Inflammatory macrophage treated with lipopolysaccharide for 1 hour (primary cell): ENCODE results near the gene GNB1L.
"Not testable (repeated sequence)": the region's sequence is repeated elsewhere in the genome, so short reads cannot be mapped to it uniquely, and the experiment has no call there.

Source experiments
- DNase-seq, 2 donors: peaks; one replicate each; pipeline ENCODE4 v3.0.0-alpha.2; 2020 to 2022

The GNB1L gene

DNA sequence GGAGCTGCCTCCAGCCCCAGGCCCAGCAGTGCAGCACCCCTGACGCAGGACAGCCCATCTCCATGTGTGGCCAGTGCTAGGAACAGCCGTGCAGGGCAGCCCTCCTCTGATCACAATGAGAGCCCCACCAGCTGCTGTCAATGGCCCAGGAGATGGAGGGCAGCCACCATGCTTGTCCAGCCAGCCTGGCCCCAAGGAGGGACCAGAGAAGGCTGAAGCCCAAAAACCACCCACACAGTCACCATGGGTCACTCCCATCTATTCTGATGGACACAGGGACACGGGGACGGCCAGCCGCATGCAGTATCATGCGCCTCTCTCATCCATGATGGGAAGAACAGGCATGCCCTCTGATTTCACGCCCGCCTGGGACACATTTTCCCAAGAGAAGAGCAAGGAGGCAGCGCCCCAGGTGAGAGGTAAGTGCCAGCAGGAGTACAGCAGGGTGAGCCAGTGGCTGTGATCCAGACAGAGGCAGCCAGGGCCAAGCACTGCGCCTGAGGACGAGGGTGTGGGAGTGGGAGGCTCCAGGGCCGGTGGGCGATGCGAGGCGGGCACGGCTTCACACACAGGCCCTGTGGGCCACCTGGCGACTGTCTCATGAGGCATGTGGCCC lies 33.6 kb upstream of the GNB1L start:
- no peak for DNase-seq

DNA sequence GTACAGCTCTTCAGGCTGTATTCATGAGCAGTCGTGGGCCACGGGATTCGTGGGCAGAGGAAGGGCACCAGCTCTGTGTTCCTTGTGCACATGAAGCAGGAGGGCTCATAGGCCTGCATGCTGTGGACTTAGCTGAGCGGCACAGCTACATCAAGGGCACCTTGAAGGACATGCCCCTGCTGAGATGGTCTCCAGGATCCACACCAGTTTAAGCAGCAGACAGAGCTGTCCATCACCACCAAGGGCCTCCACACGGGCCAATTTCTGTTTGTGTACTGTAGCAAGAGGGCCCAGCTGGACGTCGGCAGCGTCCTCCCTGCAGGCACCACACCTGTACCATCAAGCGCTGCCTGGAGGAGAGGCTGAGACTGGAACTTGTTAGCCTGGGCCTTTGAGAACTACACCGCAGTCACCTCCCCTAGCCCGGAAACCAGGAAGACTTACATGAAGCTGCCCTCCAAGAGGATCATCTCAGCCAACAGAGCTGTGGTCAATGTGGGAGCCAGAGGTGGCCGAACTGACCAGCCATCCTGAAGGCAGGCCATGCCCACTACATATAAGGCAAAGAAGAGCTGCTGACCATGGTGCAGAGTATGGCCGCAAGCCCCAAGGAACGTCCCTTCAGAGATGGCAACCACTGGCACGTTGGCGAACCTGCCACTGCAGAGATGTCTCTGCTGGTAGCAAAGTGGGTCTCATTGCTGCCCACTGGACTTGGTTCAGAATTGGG lies 32.7 kb upstream of the GNB1L start:
- no peak for DNase-seq

DNA sequence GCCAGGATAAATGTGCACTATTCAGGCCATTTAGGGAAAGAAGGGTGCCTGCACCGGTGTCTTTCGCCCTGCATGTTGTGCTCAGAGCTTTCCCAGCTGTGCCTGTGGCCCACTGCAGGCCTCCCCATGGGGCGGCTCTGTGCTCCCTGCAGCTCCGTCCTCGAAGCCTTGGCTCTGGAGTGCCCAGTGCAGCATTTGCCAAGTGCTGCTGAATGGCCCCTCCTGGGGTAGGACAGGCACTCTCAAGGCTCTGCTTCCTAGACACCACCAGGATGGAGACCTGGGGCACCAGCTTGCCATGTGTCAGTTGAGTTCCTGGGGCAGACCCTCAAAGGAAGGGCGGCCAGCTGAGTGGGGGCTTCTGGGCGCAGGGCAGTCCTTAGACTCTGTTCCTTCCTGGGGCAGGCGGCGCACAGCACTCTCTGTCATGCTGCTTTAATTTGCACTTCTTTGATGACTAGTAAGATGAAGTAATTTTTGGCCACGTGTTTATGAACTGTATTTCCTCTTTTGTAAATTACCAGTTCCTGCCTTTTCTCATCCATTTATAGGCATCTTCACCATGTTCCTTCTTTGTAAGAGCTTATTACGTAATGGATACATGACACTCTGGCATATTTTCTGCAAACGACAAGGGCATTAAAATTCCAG lies 32.1 kb upstream of the GNB1L start:
- DNase-seq = peak; percentile 94 to 95

DNA sequence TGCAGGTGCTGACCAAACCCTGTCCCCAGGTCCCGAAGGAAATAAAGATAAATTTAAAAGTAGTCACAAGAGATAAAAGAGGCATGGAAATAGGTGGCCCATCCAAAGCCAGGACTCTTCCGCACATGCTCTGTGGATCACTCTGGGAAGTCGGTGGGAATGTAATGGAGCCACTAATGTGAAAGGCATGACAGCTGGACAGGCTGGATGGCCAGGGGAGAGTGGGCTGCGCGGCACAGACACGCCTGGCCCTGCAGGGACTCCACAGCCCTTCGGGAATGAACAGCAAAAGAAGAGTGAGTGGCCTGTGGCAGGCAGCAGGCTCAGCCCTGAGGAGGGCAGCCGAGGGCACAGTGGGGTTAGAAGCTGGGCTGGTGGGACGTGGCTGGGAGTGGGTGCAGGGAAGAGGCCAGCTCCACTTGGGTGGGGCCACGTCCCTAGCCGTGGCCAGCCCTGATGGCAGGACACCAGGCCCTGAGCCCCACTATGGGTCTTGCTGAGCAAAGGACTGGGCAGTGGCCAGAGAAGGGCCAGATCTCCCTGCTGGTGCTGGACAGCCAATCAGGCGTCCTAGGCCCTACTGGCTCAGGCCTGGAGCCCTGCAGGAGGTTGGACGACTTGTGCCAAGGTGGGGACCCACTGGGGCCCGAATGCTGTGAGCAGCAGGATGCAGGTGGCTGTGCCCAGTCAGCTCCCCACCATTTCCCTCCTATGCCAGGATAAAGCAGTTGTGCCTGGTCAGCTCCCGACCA lies 31.3 kb upstream of the GNB1L start:
- no peak for DNase-seq

DNA sequence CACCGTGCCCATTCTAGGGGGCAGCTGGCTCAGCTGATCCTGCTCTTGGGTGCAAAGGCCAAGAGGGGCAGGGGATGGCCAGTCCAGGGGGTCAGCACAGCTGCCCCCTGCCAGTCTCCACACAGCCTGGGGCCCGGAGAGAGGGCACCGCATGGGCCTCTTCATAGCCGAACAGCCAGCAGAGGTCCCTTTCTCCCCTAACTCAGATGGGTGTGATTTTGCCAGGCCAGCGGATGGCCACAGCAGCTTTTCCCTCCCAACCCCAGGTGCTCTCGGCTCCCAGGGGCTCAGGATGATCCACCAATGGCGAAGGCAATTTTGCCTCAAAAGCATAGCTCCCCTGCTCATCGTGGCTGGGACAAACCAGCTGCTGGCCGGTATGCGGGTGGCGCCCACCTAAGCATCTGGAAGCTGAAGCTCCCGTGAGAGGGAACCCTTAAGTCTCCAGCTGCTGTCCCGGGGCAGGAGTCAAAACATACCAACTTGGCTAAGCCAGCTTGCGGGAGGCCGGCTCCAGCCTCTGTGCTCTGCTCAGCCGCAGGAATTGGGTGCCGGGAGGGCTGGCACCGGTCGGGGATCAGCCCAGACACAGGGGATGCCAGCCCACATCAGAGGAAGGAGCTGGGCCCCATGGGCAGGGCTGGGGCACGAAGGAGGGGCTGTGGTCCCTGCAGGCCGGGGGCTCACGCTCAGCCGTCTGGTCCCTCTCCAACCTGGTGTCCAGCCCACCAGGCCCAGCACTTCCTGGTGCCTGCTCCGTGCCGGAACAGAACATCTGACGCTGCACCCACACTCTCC lies 30.5 kb upstream of the GNB1L start:
- DNase-seq = no peak

DNA sequence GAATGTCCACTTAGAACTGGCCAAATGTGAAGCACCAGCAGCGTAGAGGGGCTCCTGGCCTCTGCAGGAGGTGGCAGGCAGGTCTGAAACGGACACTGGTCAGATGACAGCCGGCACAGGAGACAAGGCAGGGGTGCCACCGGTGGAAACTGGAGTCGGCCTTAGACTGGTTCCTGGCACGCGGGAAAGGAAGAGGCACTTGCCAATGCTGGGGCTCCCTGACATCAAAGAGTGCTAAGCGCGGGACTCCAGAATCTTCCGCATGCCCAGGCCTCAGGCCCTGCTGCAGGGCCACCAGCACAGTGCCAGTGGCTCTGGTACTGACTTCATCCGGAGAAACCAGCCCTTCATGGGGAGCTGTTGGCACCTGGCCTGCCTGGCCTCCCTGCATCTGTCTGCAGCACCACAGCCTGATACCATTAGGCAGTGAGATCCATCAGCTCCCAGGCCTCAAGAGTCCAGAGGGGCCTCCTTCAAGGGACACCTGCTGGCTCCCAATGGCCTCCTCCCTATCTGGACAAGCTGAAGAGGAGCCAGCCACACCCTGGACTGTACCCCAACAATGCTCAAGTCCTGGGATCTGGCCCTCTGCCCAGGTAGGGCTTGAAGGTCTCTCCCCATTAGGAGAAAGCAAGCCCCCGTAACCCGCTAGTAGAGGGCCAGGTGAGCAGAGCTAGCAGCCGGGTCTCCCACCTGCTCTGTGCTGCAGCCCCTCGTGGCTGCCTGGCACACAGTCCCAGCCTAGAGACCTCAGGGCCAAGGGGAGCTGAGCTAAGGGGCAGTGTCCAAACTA lies 29.7 kb upstream of the GNB1L start:
- no peak for DNase-seq

DNA sequence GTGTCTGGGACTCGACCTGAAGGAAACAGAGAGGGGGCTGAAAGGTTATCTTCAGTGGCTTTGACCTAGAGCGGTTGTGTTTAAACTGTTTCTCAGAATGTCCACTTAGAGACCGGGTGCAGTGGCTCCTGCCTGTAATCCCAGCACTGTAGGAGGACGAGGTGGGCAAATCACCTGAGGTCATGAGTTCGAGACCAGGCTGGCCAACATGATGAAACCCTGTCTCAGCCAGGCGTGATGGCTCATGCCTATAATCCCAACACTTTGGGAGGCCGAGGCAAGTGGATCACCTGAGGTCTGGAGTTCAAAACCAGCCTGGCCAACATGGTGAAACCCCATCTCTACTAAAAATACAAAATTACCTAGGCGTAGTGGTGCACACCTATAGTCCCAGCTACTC lies 28.8 kb upstream of the GNB1L start:
- DNase-seq = not testable (repeated sequence)

DNA sequence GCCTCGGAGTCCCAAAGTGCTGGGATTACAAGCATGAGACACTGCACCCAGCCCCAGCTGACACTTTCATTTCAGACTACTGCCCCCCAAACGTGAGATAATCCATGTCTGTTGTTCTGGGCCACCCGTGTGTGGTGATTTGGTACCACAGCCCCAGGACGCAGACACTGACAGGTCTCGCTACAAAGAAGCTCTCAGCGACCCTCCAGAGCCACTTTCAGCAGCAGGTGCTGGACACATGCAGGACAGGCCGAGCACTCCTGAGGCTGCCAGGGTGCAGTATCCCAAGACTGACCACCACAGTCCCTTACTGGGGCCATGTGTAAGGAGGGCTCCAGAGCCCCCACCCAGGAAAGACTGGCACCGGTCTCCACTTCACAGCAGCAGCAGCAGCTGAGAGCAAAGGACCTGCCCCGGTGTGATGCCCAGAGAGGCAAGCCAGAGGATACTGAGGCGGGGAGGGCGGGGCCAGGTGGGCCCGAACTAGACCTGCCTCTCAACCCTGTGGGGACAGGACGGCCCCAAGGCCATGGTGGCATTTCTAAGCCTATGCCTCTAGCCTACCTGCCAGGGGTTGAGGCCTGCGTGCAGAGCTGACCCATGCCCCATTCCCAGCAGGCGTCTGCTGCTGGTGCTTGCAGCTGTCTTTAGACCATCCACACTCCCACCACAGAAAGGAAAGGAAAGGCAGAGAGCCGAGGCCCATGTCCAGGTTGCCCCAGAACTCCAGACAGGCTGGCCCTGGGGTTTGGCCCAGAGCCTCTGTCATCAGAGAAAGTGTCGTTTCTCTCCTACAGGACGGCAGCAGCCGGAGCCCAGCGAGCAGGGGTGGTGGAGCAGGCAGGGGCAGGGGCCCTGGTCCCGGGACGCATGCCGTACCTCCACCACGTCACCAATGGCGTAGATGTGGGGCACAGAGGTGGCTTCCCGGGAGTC lies 28.0 kb upstream of the GNB1L start:
- DNase-seq = no peak

DNA sequence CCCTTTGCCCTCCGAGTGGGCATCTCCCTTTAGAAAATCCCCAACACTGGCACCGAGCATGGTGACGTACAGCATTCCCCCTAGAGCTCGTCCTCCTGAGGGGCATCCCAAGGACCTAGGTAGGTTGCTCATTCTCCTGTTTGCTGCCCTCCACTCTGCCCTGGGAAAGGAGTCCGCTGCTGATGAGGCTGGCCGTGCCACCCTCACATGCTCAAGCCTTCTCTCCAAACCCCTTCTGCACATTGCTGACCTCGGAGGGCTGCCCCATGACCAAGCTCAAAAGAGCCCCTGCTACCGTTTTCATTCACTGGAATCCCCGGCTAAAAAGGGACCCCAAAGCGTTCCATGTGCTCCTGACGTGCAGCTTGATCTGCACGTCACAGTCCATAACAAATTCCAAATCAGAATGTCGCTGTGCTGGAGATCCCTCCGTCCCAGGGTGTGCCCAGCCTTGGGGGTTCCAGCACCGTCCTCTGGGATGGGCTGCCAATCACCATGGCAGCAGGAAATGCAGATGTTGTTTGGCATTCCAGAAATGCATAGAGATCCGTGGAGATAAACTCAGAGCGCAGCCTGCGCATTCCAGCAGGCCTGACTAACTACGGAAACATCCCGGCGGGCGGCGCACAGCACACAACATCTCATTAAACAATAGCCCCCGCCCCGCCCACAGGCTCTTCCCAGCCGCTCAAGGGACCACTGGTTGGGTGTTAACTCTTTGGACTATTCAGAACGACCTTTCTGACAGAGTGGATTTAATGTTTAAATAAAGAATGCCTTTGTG lies 26.3 kb upstream of the GNB1L start:
- DNase-seq = no peak

DNA sequence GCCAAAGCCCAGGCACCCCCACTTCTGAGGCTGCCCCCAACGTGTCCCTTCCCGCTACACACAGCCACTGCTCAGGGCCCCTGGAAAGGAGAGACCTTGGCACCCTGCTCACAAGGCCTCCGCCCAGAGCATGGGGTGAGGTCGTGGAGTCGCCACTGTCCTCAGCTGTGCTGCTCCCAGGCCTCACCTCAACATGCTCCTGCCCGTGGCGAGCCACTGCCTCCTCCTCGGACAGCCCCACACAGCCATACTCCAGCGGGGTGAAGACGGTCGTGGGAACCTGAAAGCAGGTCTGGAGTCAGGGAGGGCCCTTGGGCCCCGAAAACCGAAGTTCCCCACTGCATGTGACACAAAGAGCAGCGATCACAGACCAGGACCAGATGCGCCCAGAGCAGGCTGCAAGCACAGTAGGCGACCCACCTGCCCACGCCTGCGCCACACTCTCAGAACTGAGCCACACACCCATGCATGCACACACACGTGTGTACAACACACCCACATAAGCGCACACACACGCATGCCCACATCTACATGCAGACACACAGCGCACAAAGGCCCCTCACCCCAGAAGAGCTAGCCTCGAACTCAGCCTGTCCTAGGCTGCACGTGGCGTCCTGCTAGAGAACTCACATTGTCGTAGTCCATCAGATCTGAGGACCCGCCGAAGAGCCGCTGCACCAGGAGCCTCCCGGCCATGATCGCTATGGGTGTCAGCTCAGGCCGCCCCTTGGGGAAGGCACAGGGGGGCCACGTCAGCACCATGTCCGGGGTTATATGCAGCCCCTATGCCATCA lies 25.5 kb upstream of the GNB1L start:
- no peak for DNase-seq

DNA sequence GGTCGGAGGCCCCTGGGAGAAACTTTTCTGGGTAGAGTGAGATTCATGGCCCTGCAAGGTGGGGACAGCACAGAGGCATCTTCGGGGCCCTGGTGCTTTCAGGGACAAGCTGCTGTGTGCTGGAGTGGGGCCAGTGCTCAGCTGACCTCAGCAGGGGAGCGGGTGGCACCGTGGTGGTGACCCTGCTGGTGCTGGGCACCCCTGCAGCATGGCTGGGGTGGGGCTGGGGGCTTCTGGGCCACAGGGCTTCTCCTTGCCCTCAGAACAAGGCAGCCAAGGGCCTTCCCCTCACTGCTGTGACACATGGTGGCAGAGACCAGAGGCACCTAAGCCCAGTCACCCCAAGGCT lies 24.9 kb upstream of the GNB1L start:
- no peak for DNase-seq

DNA sequence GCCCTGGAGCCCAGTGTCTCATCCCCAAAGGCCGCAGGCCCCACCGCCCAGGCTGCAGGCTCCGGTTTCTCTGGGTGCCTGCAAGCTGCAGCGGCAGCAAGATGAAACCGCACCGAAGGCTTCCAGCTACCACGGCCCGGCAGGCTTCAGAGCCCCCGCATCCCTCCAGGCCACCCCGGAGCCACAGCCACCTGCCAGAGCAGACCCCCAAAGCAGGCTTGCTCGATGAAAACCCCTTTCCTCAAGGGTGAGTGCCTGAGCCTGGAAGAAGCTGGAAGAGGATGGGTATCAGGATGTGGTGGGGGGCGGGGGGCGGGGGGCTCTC lies 24.5 kb upstream of the GNB1L start:
- DNase-seq = no peak

DNA sequence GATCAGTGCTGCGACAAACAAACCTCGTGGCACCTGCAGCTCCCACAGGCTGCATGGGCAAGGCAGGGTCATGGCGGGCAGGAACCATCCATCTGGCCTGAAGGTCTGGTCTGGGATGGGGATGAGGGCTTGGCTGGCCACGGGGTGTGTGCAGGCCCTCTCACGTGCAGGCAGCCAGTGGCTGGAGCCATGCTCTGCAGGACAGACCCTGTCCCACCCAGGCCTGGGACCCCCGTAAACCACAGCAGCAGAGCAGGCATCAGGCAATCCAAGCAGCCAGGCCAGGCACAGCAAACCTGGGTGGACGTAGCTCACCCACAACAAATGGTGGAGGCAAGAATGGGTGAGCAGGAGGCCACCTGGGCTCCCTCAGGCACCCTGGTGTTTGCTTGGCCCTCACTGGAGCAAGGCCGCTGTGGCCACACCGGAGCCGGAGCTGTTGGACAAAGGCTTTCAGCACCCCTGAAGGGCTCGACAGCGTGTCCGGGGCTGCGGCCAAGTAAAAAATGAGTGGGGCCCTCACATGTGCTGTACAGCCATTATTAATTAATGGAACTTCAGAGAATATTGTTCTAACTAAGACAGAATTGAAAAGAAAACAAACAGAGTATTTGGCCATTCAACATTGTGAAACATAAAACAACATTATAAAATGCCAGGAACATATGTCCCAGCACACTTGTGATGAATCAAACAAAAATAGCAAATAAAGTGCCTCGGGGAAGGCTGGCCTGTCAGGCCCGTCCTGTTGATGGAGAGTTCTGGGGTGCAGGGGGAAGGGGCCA lies 24.0 kb upstream of the GNB1L start:
- no peak for DNase-seq

DNA sequence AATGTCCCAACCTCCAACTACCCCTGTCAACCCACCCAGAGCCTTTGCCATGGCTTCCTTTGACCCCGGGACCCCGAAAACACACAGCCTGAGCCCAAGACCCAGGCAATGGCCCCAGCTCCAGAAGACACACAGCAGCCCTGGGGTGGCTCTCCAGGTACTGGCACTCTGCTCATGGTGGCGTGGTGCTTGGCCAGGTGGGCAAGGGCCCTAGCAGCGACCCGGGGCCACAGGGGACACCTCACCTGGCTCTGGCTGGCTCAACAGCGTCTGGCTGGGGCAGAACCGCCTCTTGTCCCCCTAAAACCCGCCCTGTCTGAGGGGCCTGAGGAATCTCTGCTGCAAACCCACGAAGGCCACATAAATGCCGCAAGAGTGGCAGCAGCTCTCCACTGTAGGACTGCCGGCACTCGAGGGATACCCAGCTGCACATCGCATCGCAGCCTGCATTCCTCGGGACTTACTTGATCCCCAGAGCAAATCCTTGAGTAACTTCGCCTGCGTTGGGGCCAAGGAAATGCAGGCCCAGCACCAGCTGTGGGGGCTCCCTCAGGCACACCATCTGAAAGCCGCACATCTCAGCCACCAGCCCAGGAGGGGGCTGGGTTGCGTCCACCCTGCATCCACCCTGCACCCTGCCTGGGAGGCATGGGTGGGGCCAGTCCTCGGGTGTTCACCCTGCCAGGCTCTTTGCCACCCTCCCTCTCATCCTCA lies 23.1 kb upstream of the GNB1L start:
- DNase-seq = no peak

DNA sequence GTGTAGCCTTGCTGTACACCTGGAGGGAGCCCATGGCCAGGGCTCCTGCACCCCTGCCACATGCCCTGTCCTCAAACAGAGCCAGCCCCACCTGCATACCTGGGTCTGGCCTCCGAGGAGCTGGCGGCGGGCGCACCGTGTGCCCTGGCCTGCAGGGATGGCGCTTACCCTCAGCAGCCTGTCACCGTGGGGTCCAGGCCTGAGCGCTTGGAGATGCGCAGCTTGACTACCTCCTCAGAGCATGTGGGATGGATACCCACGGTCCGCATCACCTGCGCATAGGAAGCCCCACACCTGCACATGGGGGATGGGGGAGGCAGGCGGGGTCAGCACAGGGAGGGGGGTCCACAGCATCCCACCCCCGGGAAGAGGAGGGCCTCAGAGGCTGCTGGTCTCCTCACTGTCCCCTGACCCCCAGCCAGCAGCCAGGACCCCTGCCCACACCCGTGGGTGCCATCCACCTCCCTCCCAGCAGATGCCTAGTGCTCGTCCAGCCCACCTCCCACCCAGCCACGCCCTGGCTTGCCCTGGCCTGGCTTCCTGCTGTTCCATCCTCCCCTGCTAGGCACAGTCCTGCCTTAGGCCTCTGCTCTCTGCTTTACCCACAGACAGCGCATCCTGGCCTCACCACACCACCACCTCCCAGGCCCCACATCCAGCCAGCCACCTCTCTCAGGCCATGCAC lies 22.4 kb upstream of the GNB1L start:
- DNase-seq = no peak

DNA sequence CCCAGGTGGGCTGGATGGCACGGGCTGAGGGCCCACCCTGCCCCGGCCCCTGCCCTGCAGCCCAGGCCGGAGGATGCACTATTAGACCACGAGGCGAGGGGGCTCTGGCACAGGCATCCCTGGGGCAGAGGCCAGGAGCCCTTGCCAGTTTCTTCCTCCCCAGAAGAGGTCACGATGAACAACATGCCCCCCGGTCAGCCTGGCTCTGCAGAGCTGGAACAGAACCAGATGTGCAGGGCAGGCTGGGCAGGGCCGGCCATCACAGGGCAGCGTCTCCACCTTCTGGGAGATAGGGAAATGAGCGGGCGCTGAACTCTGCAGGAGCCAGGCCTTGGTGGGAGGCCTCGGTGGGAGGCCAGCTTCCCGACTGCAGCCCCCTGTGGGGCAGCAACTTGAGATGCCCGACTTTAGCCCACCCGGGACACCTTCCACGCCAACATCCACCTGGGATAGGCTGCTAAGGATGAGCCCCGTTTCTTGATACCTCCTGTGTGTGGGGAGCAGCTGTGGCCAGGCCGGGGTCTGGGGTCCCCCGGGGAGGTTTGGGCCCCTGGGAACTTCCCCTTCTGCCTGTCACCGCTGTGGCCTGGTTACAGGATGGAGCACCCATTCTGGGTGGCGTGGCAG lies 21.8 kb upstream of the GNB1L start:
- DNase-seq = no peak
